IMR-90 (cell line): Measurements from ENCODE around the gene EXOC6B. TPM values are rescaled to one million over a fixed set of nuclear protein-coding genes. Genes with fewer than 3 reads are reported as not detected.

Experiments used
- ATAC-seq: fragments of 200-7000 bp; cut with Tn5 transposase; 2 replicates; pipeline ENCODE4 v1.9.1; 2020; ENCODE audit warnings: low read depth, mild to moderate bottlenecking, moderate library complexity
- BruUV-seq: library from RNA; stranded (reverse); fragments of 400-500 nt; replicated peaks from 2 replicates; lab custom pipeline; 2021; lab: Mats Ljungman, UMichigan
- CTCF ChIA-PET: fragments of 300-600 bp; formaldehyde crosslinking; extraction: SDS; loops from one replicate; lab custom pipeline; 2021; ENCODE audit warnings: antibody characterized with exemption; lab: Yijun Ruan, JAX
- POLR2A ChIA-PET: fragments of 300-600 bp; sonication (Branson Sonifier 250); formaldehyde crosslinking; loops from one replicate; lab custom pipeline; 2022; ENCODE audit warnings: antibody characterized with exemption; ENCODE audit not compliant: unreplicated experiment; lab: Charles Lee
- DNase-seq: peaks from one replicate; pipeline ENCODE4 v3.0.0; 2013
- H2AFZ ChIP-seq: replicated peaks from 2 replicates; pipeline ENCODE3; 2013; ENCODE audit warnings: low read length, mild to moderate bottlenecking; ENCODE audit not compliant: poor library complexity
- H2AK5ac ChIP-seq: 2 replicates; pipeline ENCODE4 v1.6.1; 2013; ENCODE audit warnings: low read depth, low read length, inconsistent platforms
- H2AK9ac ChIP-seq: replicated peaks from 2 replicates; pipeline ENCODE3; 2013; ENCODE audit warnings: mild to moderate bottlenecking, low read depth, low read length, moderate library complexity; ENCODE audit not compliant: poor library complexity
- H2BK120ac ChIP-seq: 2 replicates; pipeline ENCODE4 v1.6.1; 2013; ENCODE audit warnings: low read depth, low read length, inconsistent platforms
- H2BK15ac ChIP-seq: 3 replicates; pipeline ENCODE4 v1.6.1; 2013; ENCODE audit warnings: low read depth, low read length, inconsistent platforms
- H2BK20ac ChIP-seq: 2 replicates; pipeline ENCODE4 v1.6.1; 2013; ENCODE audit warnings: low read depth, mild to moderate bottlenecking, inconsistent platforms, low read length, moderate library complexity
- H2BK5ac ChIP-seq: 2 replicates; pipeline ENCODE4 v1.6.1; 2013; ENCODE audit warnings: mild to moderate bottlenecking, low read depth, low read length, inconsistent platforms; ENCODE audit not compliant: poor library complexity, severe bottlenecking
- H3K14ac ChIP-seq: replicated peaks from 2 replicates; pipeline ENCODE4 v1.6.1; 2013; ENCODE audit warnings: low read depth, low read length, inconsistent platforms
- H3K18ac ChIP-seq: 2 replicates; pipeline ENCODE4 v1.6.1; 2013; ENCODE audit warnings: low read depth, low read length, control low read depth
- H3K23ac ChIP-seq: 2 replicates; pipeline ENCODE4 v1.6.1; 2013; ENCODE audit warnings: low read depth, low read length, inconsistent platforms
- H3K27ac ChIP-seq: 2 replicates; pipeline ENCODE4 v1.5.1; 2013; ENCODE audit warnings: mild to moderate bottlenecking, control low read depth, low read length; ENCODE audit not compliant: insufficient read depth
- H3K27me3 ChIP-seq: 2 replicates; pipeline ENCODE4 v1.6.1; 2013; ENCODE audit warnings: low read length; ENCODE audit not compliant: control insufficient read depth, insufficient read depth
- H3K36me3 ChIP-seq: 2 replicates; pipeline ENCODE4 v1.6.1; 2013; ENCODE audit warnings: low read length, mixed read lengths; ENCODE audit not compliant: control insufficient read depth, insufficient read depth
- H3K4ac ChIP-seq: 2 replicates; pipeline ENCODE4 v1.6.1; 2013; ENCODE audit warnings: low read depth, low read length, inconsistent platforms
- H3K4me1 ChIP-seq: 2 replicates; pipeline ENCODE4 v1.6.1; 2013; ENCODE audit warnings: low read length, mixed read lengths; ENCODE audit not compliant: control insufficient read depth, insufficient read depth
- H3K4me2 ChIP-seq: 2 replicates; pipeline ENCODE4 v1.6.1; 2013; ENCODE audit warnings: low read depth, mild to moderate bottlenecking, control low read depth, low read length, moderate library complexity
- H3K4me3 ChIP-seq: 2 replicates; pipeline ENCODE4 v1.5.1; 2013; ENCODE audit warnings: low read depth, mild to moderate bottlenecking, control low read depth, low read length, moderate library complexity; ENCODE audit not compliant: insufficient read depth
- H3K56ac ChIP-seq: 2 replicates; pipeline ENCODE4 v1.6.1; 2013; ENCODE audit warnings: low read length, inconsistent platforms; ENCODE audit not compliant: insufficient read depth; ENCODE audit errors: extremely low read depth
- H3K79me1 ChIP-seq, 2 experiments: 2 replicates each; pipeline ENCODE4 v1.6.1; 2013; ENCODE audit warnings: low read length in 2 of 2, inconsistent platforms in 1 of 2, low read depth in 1 of 2
- H3K9ac ChIP-seq: 2 replicates; pipeline ENCODE4 v1.6.1; 2013; ENCODE audit warnings: low read depth, low read length, control low read depth
- H3K9me1 ChIP-seq: 2 replicates; pipeline ENCODE4 v1.6.1; 2013; ENCODE audit warnings: low read length, inconsistent platforms; ENCODE audit not compliant: insufficient read depth
- H3K9me3 ChIP-seq: 2 replicates; pipeline ENCODE4 v1.6.1; 2013; ENCODE audit warnings: low read length; ENCODE audit not compliant: control insufficient read depth, insufficient read depth
- H4K20me1 ChIP-seq: 2 replicates; pipeline ENCODE4 v1.6.1; 2013; ENCODE audit warnings: low read length, inconsistent platforms; ENCODE audit not compliant: insufficient read depth
- H4K5ac ChIP-seq: 2 replicates; pipeline ENCODE4 v1.6.1; 2013; ENCODE audit warnings: mild to moderate bottlenecking, low read depth, low read length, control low read depth
- H4K8ac ChIP-seq, 2 experiments: 2 replicates each; pipeline ENCODE4 v1.6.1; 2013; ENCODE audit warnings: low read depth in 2 of 2, low read length in 2 of 2, control low read depth in 1 of 2, inconsistent platforms in 1 of 2
- H4K91ac ChIP-seq: 2 replicates; pipeline ENCODE4 v1.6.1; 2013; ENCODE audit warnings: low read depth, low read length, inconsistent platforms; ENCODE audit not compliant: insufficient read depth
- BHLHE40 ChIP-seq: fragments of 150-350 bp; IDR thresholded peaks from 2 replicates; pipeline ENCODE4 v1.6.1; 2016; ENCODE audit warnings: mild to moderate bottlenecking, low read depth, low read length
- CTCF ChIP-seq: conservative IDR thresholded peaks from 2 replicates; pipeline ENCODE4 v1.5.1; 2012; ENCODE audit warnings: mild to moderate bottlenecking, low read depth, low read length, improper control_type of control experiment
- MAZ ChIP-seq: IDR thresholded peaks from 2 replicates; pipeline ENCODE4 v1.6.1; 2012; ENCODE audit warnings: low read depth, mild to moderate bottlenecking, low read length, improper control_type of control experiment, moderate library complexity, borderline replicate concordance
- USF2 ChIP-seq: fragments of 150-350 bp; IDR thresholded peaks from 2 replicates; pipeline ENCODE4 v1.6.1; 2017; ENCODE audit warnings: mild to moderate bottlenecking, antibody characterized with exemption, low read length, low read depth
- WGBS, 2 experiments: methylation state at CpG; one replicate each; pipeline versions ENCODE4 v1.1.5 to v1.1.7; 2013; ENCODE audit warnings: missing lambda C conversion rate in 2 of 2; ENCODE audit not compliant: insufficient read length in 1 of 2; ENCODE audit errors: extremely low coverage in 2 of 2; 5-methylcytosine and 5-hydroxymethylcytosine counted together
- dilution Hi-C: fragments of 300-500 bp; cut with HindIII; formaldehyde crosslinking; loops from one replicate; pipeline ENCODE4 v1.14.3; 2018; ENCODE audit warnings: low sequenced_read_pairs; ENCODE audit not compliant: unreplicated experiment
- in situ Hi-C: fragments of 300-500 bp; cut with MboI; formaldehyde crosslinking; loops from 3 replicates; pipeline ENCODE4 v1.14.3; 2019; ENCODE audit warnings: low sequenced_read_pairs, inconsistent platforms, mixed read lengths
- intact Hi-C: fragments of 100-400 bp; cut with micrococcal nuclease; formaldehyde crosslinking; loops from 2 replicates; pipeline ENCODE4 v1.10.0; 2022
- polyA plus RNA-seq, 3 experiments: library from polyadenylated mRNA; depleted of rRNA; stranded (reverse); fragments of >200 nt; gene quantifications; 2 replicates each; pipeline ENCODE4 v1.2.3, GENCODE V29; 2012; ENCODE audit warnings: low replicate concordance in 1 of 3
- total RNA-seq: library from RNA; depleted of rRNA; stranded (reverse); fragments of >200 nt; gene quantifications from 2 replicates; pipeline ENCODE4 v1.2.3, GENCODE V29; 2012

EXOC6B gene
- total and polyA plus RNA-seq, 2 of the 4 experiments (the other 2 are of a cell fraction) = 10.2 to 29.4 TPM

GRCh38 chr2:72727356-72727755 lies 98.5 kb downstream of the EXOC6B start:
- no peak overlapping the region for H3K14ac ChIP-seq
- H2AK5ac ChIP-seq = no peak overlapping the region
- no peaks in the 10 kb centered on the region for H3K9me1 ChIP-seq
- no peak overlapping the region for H2BK15ac ChIP-seq
- H3K9me3 ChIP-seq = no peaks in the 10 kb centered on the region
- no peak overlapping the region for H4K91ac ChIP-seq
- H3K18ac ChIP-seq = no peak overlapping the region
- H3K4me2 ChIP-seq = no peak overlapping the region
- no peak overlapping the region for H2BK120ac ChIP-seq
- no peaks in the 10 kb centered on the region for H3K36me3 ChIP-seq
- no peaks in the 10 kb centered on the region for H4K20me1 ChIP-seq
- no TSS peak for BruUV-seq
- H2BK20ac ChIP-seq = no peak overlapping the region
- no peak for ATAC-seq
- H3K56ac ChIP-seq = no peak overlapping the region
- no peak overlapping the region for H2AFZ ChIP-seq
- H4K8ac ChIP-seq = no peak overlapping the region
- H3K4me3 ChIP-seq = no peak overlapping the region
- in situ Hi-C loops = loop anchor here (25.0 kb wide), 2 partner anchors 940 to 1190 kb away; no protein-coding TSS in a partner anchor
- H2AK9ac ChIP-seq = no peak overlapping the region
- no peak for DNase-seq
- H2BK5ac ChIP-seq = no peak overlapping the region
- TF ChIP-seq BHLHE40 = no peak
- TF ChIP-seq USF2 = no peak
- TF ChIP-seq CTCF = no peak
- no peak for TF ChIP-seq MAZ
- H4K5ac ChIP-seq = no peak overlapping the region
- ChIA-PET CTCF (no interaction called here), POLR2A (no interaction called here)
- no peak overlapping the region for H3K23ac ChIP-seq
- H3K79me1 ChIP-seq = no peaks in the 10 kb centered on the region
- peaks cover 4% of the 10 kb centered on the region; the same call in 1 of the 2 replicates for H3K4me1 ChIP-seq
- H3K4ac ChIP-seq = no peak overlapping the region
- dilution Hi-C loops = no loop called here
- no peak overlapping the region for H3K27ac ChIP-seq
- H3K9ac ChIP-seq = no peak overlapping the region
- intact Hi-C loops = loop anchor here (5.0 kb wide), 1 partner anchor 120 kb away; no protein-coding TSS in a partner anchor
- no peaks in the 10 kb centered on the region for H3K27me3 ChIP-seq
- WGBS, 2 experiments = no CpG with 5 or more reads among the region's 4 CpGs
